ENCODE measurements around the gene LASP1NB.

GRCh38 chr17:38905375-38905774, 20.0 kb upstream of the LASP1NB start:
- TF ChIP-seq CTCF (conservative IDR thresholded peaks at IDR 0.05) (no peak), ZFX (IDR thresholded peaks at IDR 0.05) (no peak)
